Hepatocyte (in vitro differentiated cells): ENCODE data around the gene GPAM. TPM values are rescaled to one million over a fixed set of nuclear protein-coding genes. Genes with fewer than 3 reads are reported as not detected.

Source experiments
- DNase-seq: peaks from one replicate; pipeline ENCODE4 v3.0.0-alpha.2; 2016; ENCODE audit warnings: low spot score
- H2AFZ ChIP-seq: fragments of 200-600 bp; sonication (generic); 2 replicates; pipeline ENCODE4 v1.6.0; 2016; ENCODE audit warnings: antibody characterized with exemption, mild to moderate bottlenecking
- H3K27ac ChIP-seq: fragments of 200-600 bp; sonication (generic); 2 replicates; pipeline ENCODE4 v1.5.1; 2016; ENCODE audit warnings: mild to moderate bottlenecking
- H3K27me3 ChIP-seq: fragments of 200-600 bp; sonication (generic); 2 replicates; pipeline ENCODE4 v1.6.1; 2016
- H3K36me3 ChIP-seq: fragments of 200-600 bp; sonication (generic); replicated peaks from 2 replicates; pipeline ENCODE4 v1.5.1; 2016; ENCODE audit warnings: low read depth; ENCODE audit not compliant: insufficient read depth
- H3K4me1 ChIP-seq: fragments of 200-600 bp; sonication (generic); 2 replicates; pipeline ENCODE4 v1.5.1; 2016; ENCODE audit warnings: mild to moderate bottlenecking, moderate library complexity; ENCODE audit not compliant: insufficient read depth
- H3K4me2 ChIP-seq: fragments of 200-600 bp; sonication (generic); 2 replicates; pipeline ENCODE4 v1.6.0; 2016
- H3K4me3 ChIP-seq: fragments of 200-600 bp; sonication (generic); 2 replicates; pipeline ENCODE4 v1.5.1; 2016; ENCODE audit warnings: mild to moderate bottlenecking
- H3K79me2 ChIP-seq: fragments of 200-600 bp; sonication (generic); 2 replicates; pipeline ENCODE4 v1.6.0; 2017; ENCODE audit warnings: mild to moderate bottlenecking
- H3K9me2 ChIP-seq: fragments of 200-600 bp; sonication (generic); replicated peaks from 2 replicates; pipeline ENCODE4 v1.6.0; 2017; ENCODE audit warnings: mild to moderate bottlenecking; ENCODE audit not compliant: insufficient read depth
- H3K9me3 ChIP-seq: fragments of 200-600 bp; sonication (generic); 2 replicates; pipeline ENCODE4 v1.5.1; 2016; ENCODE audit warnings: low read depth, mild to moderate bottlenecking
- H4K20me1 ChIP-seq: fragments of 200-600 bp; sonication (generic); 2 replicates; pipeline ENCODE4 v1.6.0; 2016; ENCODE audit warnings: mild to moderate bottlenecking; ENCODE audit not compliant: insufficient read depth, poor library complexity, severe bottlenecking
- CTCF ChIP-seq: fragments of 200-600 bp; sonication (generic); IDR thresholded peaks from 2 replicates; pipeline ENCODE4 v1.5.1; 2016; ENCODE audit warnings: antibody characterized with exemption, mild to moderate bottlenecking; ENCODE audit not compliant: poor library complexity
- EZH2 ChIP-seq: fragments of 200-600 bp; sonication (generic); IDR thresholded peaks from 2 replicates; pipeline ENCODE4 v1.6.1; 2016; ENCODE audit warnings: antibody characterized with exemption, mild to moderate bottlenecking, borderline replicate concordance
- EZH2phosphoT487 ChIP-seq: fragments of 200-600 bp; sonication (generic); IDR thresholded peaks from one replicate; pipeline ENCODE4 v1.6.1; 2018; ENCODE audit warnings: antibody characterized with exemption, mild to moderate bottlenecking, low read depth, moderate library complexity; ENCODE audit not compliant: unreplicated experiment, severe bottlenecking
- WGBS: methylation state at CpG from one replicate; pipeline ENCODE4 v1.1.6; 2016; ENCODE audit warnings: low lambda C conversion rate; ENCODE audit errors: missing lambda C conversion rate; 5-methylcytosine and 5-hydroxymethylcytosine counted together
- polyA plus RNA-seq: library from polyadenylated mRNA; unstranded; fragments of >200 nt; fragmentation: Nextera tagmentation; extraction: Ambion mirVana; gene quantifications from 2 replicates; pipeline ENCODE4 v1.2.1, GENCODE V29; 2016
- total RNA-seq: library from RNA; depleted of rRNA; stranded (reverse); fragments of >200 nt; gene quantifications from 2 replicates; pipeline ENCODE4 v1.2.3, GENCODE V29; 2014

The GPAM gene
- total and polyA plus RNA-seq, 2 experiments from 2014 or later, result 7.8 to 49.2 TPM

GRCh38 chr10:112177247-112177646, 6.3 kb downstream of the GPAM start:
- 54% methylated on average over 1 of the region's 1 CpG for WGBS
- Histone ChIP-seq H3K9me3 (no peaks in the 10 kb centered on the region), H3K27ac (peak overlapping the region; percentile 66)

GRCh38 chr10:112176543-112176942, 7.0 kb downstream of the GPAM start:
- Histone ChIP-seq H3K4me1 (peaks cover 11% of the 10 kb centered on the region), H3K4me2 (peak overlapping the region; percentile 48), H2AFZ (no peak overlapping the region), H4K20me1 (no peaks in the 10 kb centered on the region), H3K36me3 (peaks cover under 1% of the 10 kb centered on the region), H3K9me2 (no peaks in the 10 kb centered on the region), H3K79me2 (no peaks in the 10 kb centered on the region), H3K27me3 (no peaks in the 10 kb centered on the region), H3K4me3 (no peak overlapping the region), H3K27ac (peak overlapping the region; percentile 66), H3K9me3 (no peaks in the 10 kb centered on the region)
- TF ChIP-seq EZH2phosphoT487, result no peak
- TF ChIP-seq EZH2, result no peak
- no peak for TF ChIP-seq CTCF
- WGBS, result 88% methylated on average over 3 of the region's 3 CpGs
- DNase-seq, result no peak

More at GRCh38 chr10:112177247-112177646, 6.3 kb downstream of the GPAM start:
- H3K27me3 ChIP-seq, result no peaks in the 10 kb centered on the region
- H4K20me1 ChIP-seq, result no peaks in the 10 kb centered on the region
- H3K4me2 ChIP-seq, result peak overlapping the region; percentile 48
- no peaks in the 10 kb centered on the region for H3K36me3 ChIP-seq
- no peak for DNase-seq
- peaks cover 6% of the 10 kb centered on the region for H3K79me2 ChIP-seq
- H3K9me2 ChIP-seq, result no peaks in the 10 kb centered on the region
- no peak overlapping the region for H3K4me3 ChIP-seq
- no peak for TF ChIP-seq CTCF
- no peak for TF ChIP-seq EZH2
- no peak for TF ChIP-seq EZH2phosphoT487
- peaks cover 11% of the 10 kb centered on the region for H3K4me1 ChIP-seq
- no peak overlapping the region for H2AFZ ChIP-seq

- no peak overlapping the region for H3K4me3 ChIP-seq
- TF ChIP-seq EZH2 (no peak), CTCF (no peak), EZH2phosphoT487 (no peak)
- DNase-seq, result no peak
- no peak overlapping the region for H3K4me2 ChIP-seq
- no peak overlapping the region for H2AFZ ChIP-seq
- H3K27ac ChIP-seq, result no peak overlapping the region
- peaks cover 11% of the 10 kb centered on the region for H3K4me1 ChIP-seq
- peaks cover 3% of the 10 kb centered on the region for H3K36me3 ChIP-seq
- no peaks in the 10 kb centered on the region for H3K9me3 ChIP-seq
- no peaks in the 10 kb centered on the region for H3K27me3 ChIP-seq
- H3K79me2 ChIP-seq, result no peaks in the 10 kb centered on the region
- no peaks in the 10 kb centered on the region for H4K20me1 ChIP-seq
- no peaks in the 10 kb centered on the region for H3K9me2 ChIP-seq
- 96% methylated on average over 8 of the region's 8 CpGs for WGBS
Observed at GRCh38 chr10:112175409-112175808, 8.2 kb downstream of the GPAM start.

- no peak for DNase-seq
- WGBS, result 89% methylated on average over 4 of the region's 4 CpGs
- Histone ChIP-seq H3K36me3 (peaks cover 3% of the 10 kb centered on the region), H3K4me3 (no peak overlapping the region), H3K9me3 (no peaks in the 10 kb centered on the region), H3K9me2 (no peaks in the 10 kb centered on the region), H3K4me2 (no peak overlapping the region), H3K79me2 (no peaks in the 10 kb centered on the region), H3K27me3 (no peaks in the 10 kb centered on the region), H4K20me1 (no peaks in the 10 kb centered on the region), H3K4me1 (peaks cover 11% of the 10 kb centered on the region), H2AFZ (no peak overlapping the region), H3K27ac (no peak overlapping the region)
- no peak for TF ChIP-seq EZH2
- no peak for TF ChIP-seq CTCF
Observed at GRCh38 chr10:112173206-112173605, 10.4 kb downstream of the GPAM start.
